ENCODE data around the gene PLCH2. TPM values are rescaled to one million over a fixed set of nuclear protein-coding genes. Genes with fewer than 3 reads are reported as not detected.

Gene PLCH2
- total and polyA plus RNA-seq, 2 donors (not counting 1 experiment from before 2014, with no cell fraction given) = 20.0 to 34.9 TPM

GRCh38 chr1:2546515-2547209, 70.6 kb downstream of the PLCH2 start:
- H3K4me1 ChIP-seq (ENCODE audit: control insufficient read depth in 2 of 2, insufficient read depth in 2 of 2, low read length in 2 of 2) = peaks cover 33 to 47% of the 10 kb centered on the region in 2 donors
- 1% methylated on average over 47 of the region's 52 CpGs for WGBS (ENCODE audit: insufficient coverage)
- DNase-seq (peak; percentile 89), ATAC-seq (ENCODE audit: low read depth) (peak; percentile 32)
- CTCF ChIA-PET = interaction anchor here (0.9 to 4.9 kb wide), 20 partner anchors 8 to 354 kb away, joined by 3 to 55 read pairs (median 5); partner anchors contain the start of genes FAAP20, HES5, PANK4 and PEX10
- no peaks in the 10 kb centered on the region for H3K9me3 ChIP-seq (ENCODE audit: control extremely low read depth in 1 of 3, control insufficient read depth in 2 of 3, insufficient read depth in 1 of 3, low read length in 2 of 3)
- peaks cover 35% of the 10 kb centered on the region for H3K4me1 Mint-ChIP-seq
- peaks cover 0 to 10% (median 0%) of the 10 kb centered on the region in 4 experiments for H3K27me3 ChIP-seq (replicated peaks in 1 of 4; ENCODE audit: control extremely low read depth in 1 of 4, control insufficient read depth in 3 of 4, insufficient read depth in 4 of 4, low read length in 3 of 4)
- intact Hi-C loops (cut with micrococcal nuclease) = loop anchor here (1.0 to 5.0 kb wide), 4 partner anchors 49 to 414 kb away; partner anchors contain the start of genes FAAP20, MORN1 and RER1
- peak overlapping the region; percentile 98 for H3K27ac Mint-ChIP-seq
- peak overlapping the region; percentile 82 for H3K4me2 ChIP-seq (replicated peaks; ENCODE audit: low read depth, low read length, poor library complexity, severe bottlenecking)
- H3K27ac ChIP-seq (ENCODE audit: low read length in 2 of 2) = peak overlapping the region; percentile 99 to 100
- peak overlapping the region; percentile 92 for H3K4me3 Mint-ChIP-seq
- H3K4me3 ChIP-seq (ENCODE audit: control extremely low read depth in 1 of 5, extremely low read depth in 1 of 5, insufficient read depth in 1 of 5, low read depth in 2 of 5, low read length in 4 of 5) = peak overlapping the region; percentile 63 to 89 (median 75)
- H3K36me3 ChIP-seq (replicated peaks in 1 of 2; ENCODE audit: control extremely low read depth in 1 of 2, control insufficient read depth in 1 of 2, extremely low read depth in 1 of 2, insufficient read depth in 2 of 2, low read length in 1 of 2) = no peaks in the 10 kb centered on the region
- no peaks in the 10 kb centered on the region for H3K79me2 ChIP-seq (ENCODE audit: control insufficient read depth, insufficient read depth, low read length)
- TF ChIP-seq EZH2 (IDR thresholded peaks at IDR 0.05; ENCODE audit: borderline replicate concordance, insufficient read depth, low read depth, low read length, poor library complexity, severe bottlenecking) = no peak
- no peak for TF ChIP-seq CTCF (IDR thresholded peaks at IDR 0.05)
- H4K20me1 ChIP-seq (ENCODE audit: control insufficient read depth, insufficient read depth, low read length, poor library complexity, severe bottlenecking) = peaks cover 7% of the 10 kb centered on the region
- POLR2A ChIA-PET = interaction anchor here (0.5 to 6.1 kb wide), 21 partner anchors 9 to 352 kb away, joined by 3 to 88 read pairs (median 6); partner anchors contain the start of genes FAAP20, HES5, MORN1 and PANK4
- no peaks in the 10 kb centered on the region for H3K9me3 Mint-ChIP-seq (ENCODE audit: insufficient read depth)
- peaks cover 3% of the 10 kb centered on the region for H3K27me3 Mint-ChIP-seq
- H2AFZ ChIP-seq (ENCODE audit: insufficient read depth, low read depth, low read length, poor library complexity, severe bottlenecking) = peak overlapping the region; percentile 1
- peak overlapping the region; percentile 67 for H3K9ac ChIP-seq (ENCODE audit: low read length)

Measured in B cell (primary cell).